Left ventricle myocardium inferior (tissue), 1 donor: ENCODE measurements around the gene RAB22A. TPM values are rescaled to one million over a fixed set of nuclear protein-coding genes. Genes with fewer than 3 reads are reported as not detected.

Source experiments
- DNase-seq: peaks from one replicate; pipeline ENCODE4 v3.0.0-alpha.2; 2020
- H3K27ac ChIP-seq: fragments of 200-600 bp; replicated peaks from 2 replicates; pipeline ENCODE4 v1.8.0; 2021
- H3K27me3 ChIP-seq: fragments of 200-600 bp; 2 replicates; pipeline ENCODE4 v1.8.0; 2021; ENCODE audit warnings: low read depth
- H3K36me3 ChIP-seq: fragments of 200-600 bp; 2 replicates; pipeline ENCODE4 v1.8.0; 2021
- H3K4me1 ChIP-seq: fragments of 200-600 bp; 2 replicates; pipeline ENCODE4 v1.8.0; 2021
- H3K4me3 ChIP-seq: fragments of 200-600 bp; 2 replicates; pipeline ENCODE4 v1.8.0; 2021; ENCODE audit warnings: mild to moderate bottlenecking, moderate library complexity
- H3K9me3 ChIP-seq: fragments of 200-600 bp; replicated peaks from 2 replicates; pipeline ENCODE4 v1.8.0; 2021
- CTCF ChIP-seq: fragments of 200-600 bp; IDR thresholded peaks from 2 replicates; pipeline ENCODE4 v1.8.0; 2021; ENCODE audit warnings: antibody characterized with exemption, mild to moderate bottlenecking, borderline replicate concordance
- intact Hi-C: fragments of 100-400 bp; cut with micrococcal nuclease; formaldehyde crosslinking; loops from one replicate; pipeline ENCODE4 v1.11.0; 2022
- total RNA-seq: library from RNA; stranded (reverse); fragmentation: NEBNext Ultra II Directional; extraction: Animal tissue kit (Norgen Biotek cat#: 25700); gene quantifications from one replicate; pipeline ENCODE4 v1.2.1, GENCODE V29; 2021
- donor health status: DM: no; HTN: yes; CAD: no; lungs with severe emphysema.

RAB22A gene
- total RNA-seq, 1 donor from 2014 or later = 6.6 TPM

- TF ChIP-seq CTCF = no peak
- Histone ChIP-seq H3K27me3 (peaks cover 15% of the 10 kb centered on the region), H3K9me3 (no peaks in the 10 kb centered on the region), H3K27ac (no peak overlapping the region), H3K36me3 (no peaks in the 10 kb centered on the region), H3K4me1 (no peaks in the 10 kb centered on the region), H3K4me3 (no peak overlapping the region)
- intact Hi-C loops = no loop called here
- no peak for DNase-seq
Measured at GRCh38 chr20:58374027-58374850, 64.7 kb downstream of the RAB22A start.

GRCh38 chr20:58374906-58375758 lies 65.6 kb downstream of the RAB22A start:
- Histone ChIP-seq H3K4me3 (no peak overlapping the region), H3K9me3 (no peaks in the 10 kb centered on the region), H3K4me1 (no peaks in the 10 kb centered on the region), H3K27ac (no peak overlapping the region), H3K36me3 (no peaks in the 10 kb centered on the region), H3K27me3 (peaks cover 15% of the 10 kb centered on the region)
- no peak for TF ChIP-seq CTCF
- intact Hi-C loops = no loop called here
- no peak for DNase-seq

GRCh38 chr20:58375759-58376352 lies 66.3 kb downstream of the RAB22A start:
- H3K27me3 ChIP-seq = peaks cover 15% of the 10 kb centered on the region
- no peak for TF ChIP-seq CTCF
- intact Hi-C loops = no loop called here

GRCh38 chr20:58377017-58377416 lies 67.5 kb downstream of the RAB22A start:
- Histone ChIP-seq H3K4me1 (no peaks in the 10 kb centered on the region), H3K27ac (no peak overlapping the region), H3K36me3 (no peaks in the 10 kb centered on the region), H3K9me3 (no peaks in the 10 kb centered on the region), H3K4me3 (no peak overlapping the region), H3K27me3 (peaks cover 15% of the 10 kb centered on the region)
- TF ChIP-seq CTCF = no peak
- no peak for DNase-seq
- intact Hi-C loops = no loop called here

More at GRCh38 chr20:58375759-58376352, 66.3 kb downstream of the RAB22A start:
- no peak overlapping the region for H3K4me3 ChIP-seq
- H3K9me3 ChIP-seq = no peaks in the 10 kb centered on the region
- no peaks in the 10 kb centered on the region for H3K36me3 ChIP-seq
- no peak for DNase-seq
- H3K27ac ChIP-seq = no peak overlapping the region
- H3K4me1 ChIP-seq = no peaks in the 10 kb centered on the region

- H3K4me3 ChIP-seq = no peak overlapping the region
- TF ChIP-seq CTCF = no peak
- no peaks in the 10 kb centered on the region for H3K9me3 ChIP-seq
- intact Hi-C loops = no loop called here
- no peak overlapping the region for H3K27ac ChIP-seq
- no peak for DNase-seq
- no peaks in the 10 kb centered on the region for H3K4me1 ChIP-seq
- peaks cover 15% of the 10 kb centered on the region for H3K27me3 ChIP-seq
- no peaks in the 10 kb centered on the region for H3K36me3 ChIP-seq
Measured at GRCh38 chr20:58377766-58378401, 68.4 kb downstream of the RAB22A start.
